ENCODE measurements around the gene PNPO. TPM values are rescaled to one million over a fixed set of nuclear protein-coding genes. Genes with fewer than 3 reads are reported as not detected.

PNPO gene
- total and polyA plus RNA-seq, 4 donors = 27.8 to 102 (median 51.3) TPM

DNA sequence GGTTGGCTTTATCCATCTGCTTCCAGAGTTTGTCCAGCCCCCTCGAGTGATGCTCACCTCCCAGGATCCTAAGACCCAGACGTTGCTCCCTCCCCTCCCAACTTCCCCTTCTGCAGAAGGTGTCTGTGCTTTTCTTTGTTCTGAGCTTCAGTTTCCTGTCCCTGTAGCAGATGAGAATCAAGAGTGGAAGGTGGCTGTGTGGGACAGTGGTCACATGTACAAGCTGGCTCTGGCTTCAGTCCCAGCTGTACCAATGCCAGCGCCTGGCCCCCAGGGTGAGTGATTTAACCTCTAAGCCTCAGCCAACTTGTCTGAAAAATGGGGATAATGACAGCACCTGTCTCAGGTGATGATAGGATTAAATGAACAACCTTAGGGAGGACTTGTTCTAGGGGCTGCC is 8.6 kb downstream of the PNPO start:
- Histone ChIP-seq H3K4me1 (ENCODE audit: control insufficient read depth in 4 of 4, insufficient read depth in 4 of 4, low read length in 3 of 4) (peaks cover 21 to 65% (median 58%) of the 10 kb centered on the region in 4 donors), H3K27ac (ENCODE audit: low read depth in 1 of 2, low read length in 2 of 2) (peak overlapping the region; percentile 92 to 94), H3K9me3 (ENCODE audit: control insufficient read depth in 4 of 4, low read length in 3 of 4) (no peaks in the 10 kb centered on the region), H3K9ac (ENCODE audit: low read depth in 1 of 2, low read length in 2 of 2) (peak overlapping the region; percentile 12 to 67), H3K4me3 (ENCODE audit: low read depth in 1 of 3, low read length in 3 of 3) (peak overlapping the region in 1 of 3 donors; percentile 14), H3K36me3 (ENCODE audit: control insufficient read depth in 4 of 4, insufficient read depth in 3 of 4, low read depth in 1 of 4, low read length in 3 of 4) (no peaks in the 10 kb centered on the region), H3K27me3 (ENCODE audit: control insufficient read depth in 4 of 4, insufficient read depth in 4 of 4, low read length in 3 of 4) (no peaks in the 10 kb centered on the region)
- 19% methylated on average over 3 of the region's 3 CpGs for WGBS
- no peak for DNase-seq (ENCODE audit: low spot score)
- TF ChIP-seq, protein P1, sequence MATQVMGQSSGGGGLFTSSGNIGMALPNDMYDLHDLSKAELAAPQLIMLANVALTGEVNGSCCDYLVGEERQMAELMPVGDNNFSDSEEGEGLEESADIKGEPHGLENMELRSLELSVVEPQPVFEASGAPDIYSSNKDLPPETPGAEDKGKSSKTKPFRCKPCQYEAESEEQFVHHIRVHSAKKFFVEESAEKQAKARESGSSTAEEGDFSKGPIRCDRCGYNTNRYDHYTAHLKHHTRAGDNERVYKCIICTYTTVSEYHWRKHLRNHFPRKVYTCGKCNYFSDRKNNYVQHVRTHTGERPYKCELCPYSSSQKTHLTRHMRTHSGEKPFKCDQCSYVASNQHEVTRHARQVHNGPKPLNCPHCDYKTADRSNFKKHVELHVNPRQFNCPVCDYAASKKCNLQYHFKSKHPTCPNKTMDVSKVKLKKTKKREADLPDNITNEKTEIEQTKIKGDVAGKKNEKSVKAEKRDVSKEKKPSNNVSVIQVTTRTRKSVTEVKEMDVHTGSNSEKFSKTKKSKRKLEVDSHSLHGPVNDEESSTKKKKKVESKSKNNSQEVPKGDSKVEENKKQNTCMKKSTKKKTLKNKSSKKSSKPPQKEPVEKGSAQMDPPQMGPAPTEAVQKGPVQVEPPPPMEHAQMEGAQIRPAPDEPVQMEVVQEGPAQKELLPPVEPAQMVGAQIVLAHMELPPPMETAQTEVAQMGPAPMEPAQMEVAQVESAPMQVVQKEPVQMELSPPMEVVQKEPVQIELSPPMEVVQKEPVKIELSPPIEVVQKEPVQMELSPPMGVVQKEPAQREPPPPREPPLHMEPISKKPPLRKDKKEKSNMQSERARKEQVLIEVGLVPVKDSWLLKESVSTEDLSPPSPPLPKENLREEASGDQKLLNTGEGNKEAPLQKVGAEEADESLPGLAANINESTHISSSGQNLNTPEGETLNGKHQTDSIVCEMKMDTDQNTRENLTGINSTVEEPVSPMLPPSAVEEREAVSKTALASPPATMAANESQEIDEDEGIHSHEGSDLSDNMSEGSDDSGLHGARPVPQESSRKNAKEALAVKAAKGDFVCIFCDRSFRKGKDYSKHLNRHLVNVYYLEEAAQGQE (IDR thresholded peaks at IDR 0.05) = no peak
- no peak for TF ChIP-seq RAD21 (IDR thresholded peaks at IDR 0.05)
- no peak for TF ChIP-seq SP1 (IDR thresholded peaks at IDR 0.05)
- TF ChIP-seq GABPA (IDR thresholded peaks at IDR 0.05 in 1 of 2, conservative IDR thresholded peaks at IDR 0.05 in 1 of 2) = no peak
- TF ChIP-seq HNF4A (conservative IDR thresholded peaks at IDR 0.05) = no peak
- no peak for TF ChIP-seq TAF1 (conservative IDR thresholded peaks at IDR 0.05)
- no peak for TF ChIP-seq RXRA (IDR thresholded peaks at IDR 0.05)

GRCh38 chr17:47950448-47950847 is 9.1 kb downstream of the PNPO start:
- WGBS = 79% methylated on average over 4 of the region's 4 CpGs
- H3K4me3 ChIP-seq (ENCODE audit: low read depth in 1 of 3, low read length in 3 of 3) = no peak overlapping the region
- H3K9ac ChIP-seq (ENCODE audit: low read depth in 1 of 2, low read length in 2 of 2) = peak overlapping the region in 1 of 2 donors; percentile 64
- no peak for DNase-seq (ENCODE audit: low spot score)
- H3K36me3 ChIP-seq (ENCODE audit: control insufficient read depth in 4 of 4, insufficient read depth in 3 of 4, low read depth in 1 of 4, low read length in 3 of 4) = no peaks in the 10 kb centered on the region
- no peaks in the 10 kb centered on the region for H3K9me3 ChIP-seq (ENCODE audit: control insufficient read depth in 4 of 4, low read length in 3 of 4)
- H3K27ac ChIP-seq (ENCODE audit: low read depth in 1 of 2, low read length in 2 of 2) = peak overlapping the region; percentile 92 to 94
- peaks cover 23 to 65% (median 57%) of the 10 kb centered on the region in 4 donors for H3K4me1 ChIP-seq (ENCODE audit: control insufficient read depth in 4 of 4, insufficient read depth in 4 of 4, low read length in 3 of 4)
- TF ChIP-seq, protein P1 (IDR thresholded peaks at IDR 0.05) = no peak
- TF ChIP-seq MAX (IDR thresholded peaks at IDR 0.05) (no peak), CTCF (IDR thresholded peaks at IDR 0.05; ENCODE audit: low read depth, low read length, missing input control) (no peak), HNF4A (conservative IDR thresholded peaks at IDR 0.05) (no peak), RAD21 (IDR thresholded peaks at IDR 0.05) (no peak)
- no peaks in the 10 kb centered on the region for H3K27me3 ChIP-seq (ENCODE audit: control insufficient read depth in 4 of 4, insufficient read depth in 4 of 4, low read length in 3 of 4)
